Upper lobe of left lung (tissue), 6 donors: Measurements from ENCODE around the gene NR2C2. TPM values are rescaled to one million over a fixed set of nuclear protein-coding genes. Genes with fewer than 3 reads are reported as not detected.

Experiments used
- ATAC-seq, 2 donors: fragments of 200-7000 bp; cut with Tn5 transposase; one replicate each; pipeline ENCODE4 v1.9.1; 2022; ENCODE audit warnings: mild to moderate bottlenecking in 2 of 2, moderate library complexity in 2 of 2; ENCODE audit not compliant: low FRiP score in 2 of 2
- DNase-seq, 2 donors: peaks; one replicate each; pipeline ENCODE4 v3.0.0-alpha.2; 2019 to 2020
- H3K27ac ChIP-seq, 4 donors: fragments of 200-600 bp; sonication (generic); one replicate each; pipeline ENCODE4 v1.5.1; 2016 to 2019
- H3K27me3 ChIP-seq, 4 donors: fragments of 200-600 bp; sonication (generic); one replicate each; pipeline ENCODE4 v1.5.1; 2017 to 2019
- H3K36me3 ChIP-seq, 4 donors: fragments of 200-600 bp; sonication (generic); one replicate each; pipeline ENCODE4 v1.5.1; 2016 to 2019
- H3K4me1 ChIP-seq, 4 donors: fragments of 200-600 bp; sonication (generic); one replicate each; pipeline ENCODE4 v1.5.1; 2018 to 2019
- H3K4me3 ChIP-seq, 4 donors: fragments of 200-600 bp; sonication (generic); one replicate each; pipeline ENCODE4 v1.5.1; 2017 to 2019; ENCODE audit warnings: mild to moderate bottlenecking in 2 of 4, moderate library complexity in 1 of 4
- H3K9me3 ChIP-seq, 4 donors: fragments of 200-600 bp; sonication (generic); one replicate each; pipeline ENCODE4 v1.5.1; 2018 to 2019
- EP300 ChIP-seq, 4 donors: sonication (generic); formaldehyde crosslinking; IDR thresholded peaks; one replicate each; pipeline ENCODE4 v1.5.1; 2017; ENCODE audit warnings: antibody characterized with exemption in 4 of 4, control low read depth in 2 of 4
- POLR2A ChIP-seq, 4 donors: fragments of 450-650 bp; IDR thresholded peaks; one replicate each; pipeline ENCODE4 v1.5.1; 2016 to 2017; ENCODE audit warnings: antibody characterized with exemption in 4 of 4, mild to moderate bottlenecking in 2 of 4
- POLR2AphosphoS5 ChIP-seq, 2 donors: sonication (generic); formaldehyde crosslinking; IDR thresholded peaks; one replicate each; pipeline ENCODE4 v1.5.1; 2017; ENCODE audit warnings: antibody characterized with exemption in 2 of 2
- WGBS, 2 donors: methylation state at CpG; one replicate each; pipeline ENCODE4 v1.1.5; 2017 to 2018; 5-methylcytosine and 5-hydroxymethylcytosine counted together
- total RNA-seq, 6 donors: library from RNA; depleted of rRNA in 4 of 6; stranded (reverse); fragments of >200 nt in 4 of 6; gene quantifications; one replicate each; pipeline versions ENCODE4 v1.1.0 to v1.2.1, GENCODE V29; 2016 to 2021
- TF ChIP-seq, protein P1 (sequence below), 6 experiments: fragments of 450-650 bp in 4 of 6; fragments of 200-600 bp in 2 of 6; sonication (generic) in 2 of 6; IDR thresholded peaks; one replicate each; pipeline ENCODE4 v1.5.1; 2016 to 2019; ENCODE audit warnings: antibody characterized with exemption in 6 of 6
- donor health status: DM: no; HTN: no; CAD: no; lungs with moderate emphysema.
- donor health status: DM: no; HTN: yes; CAD: no; lungs with severe emphysema.

Gene NR2C2
- total RNA-seq, 6 donors from 2014 or later, result 24.9 to 54.0 (median 46.6) TPM

DNA sequence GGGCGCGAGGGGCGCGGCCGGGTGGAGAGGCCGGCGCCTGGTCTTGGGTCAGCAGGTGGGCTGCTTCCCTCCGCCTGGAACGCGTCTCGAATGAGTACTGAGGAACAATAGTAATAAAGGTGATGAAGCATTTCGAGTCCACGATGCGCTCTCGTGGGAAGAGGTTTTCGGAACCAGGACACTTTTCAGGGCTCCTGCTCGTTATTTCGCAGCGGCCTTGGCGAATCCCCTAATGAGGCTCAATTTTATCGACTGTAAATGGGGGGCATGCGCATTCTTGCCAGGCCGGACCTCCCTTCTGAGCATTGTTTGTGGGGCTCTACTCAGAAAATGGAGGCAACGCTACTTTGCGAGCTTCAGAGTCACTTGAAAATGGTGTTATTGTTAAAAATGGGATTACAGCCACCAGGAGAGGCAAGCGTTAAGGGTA is 1.2 kb downstream of the NR2C2 start:
- DNase-seq, result no peak
- Histone ChIP-seq H3K9me3 (no peaks in the 10 kb centered on the region), H3K27ac (peak overlapping the region; percentile 97 to 100 (median 99)), H3K4me3 (peak overlapping the region; percentile 27 to 98 (median 88)), H3K4me1 (peaks cover 32 to 48% (median 38%) of the 10 kb centered on the region in 4 donors), H3K36me3 (peaks cover 5 to 24% (median 11%) of the 10 kb centered on the region in 4 donors), H3K27me3 (no peaks in the 10 kb centered on the region)
- 2 to 3% methylated on average over 5 to 19 of the region's 26 CpGs for WGBS, 2 donors
- TF ChIP-seq POLR2A (IDR thresholded peaks at IDR 0.05) (peak in 2 of 4 donors; percentile 26), POLR2AphosphoS5 (IDR thresholded peaks at IDR 0.05) (peak; percentile 39 to 50), EP300 (IDR thresholded peaks at IDR 0.05) (no peak)
- TF ChIP-seq, protein P1, sequence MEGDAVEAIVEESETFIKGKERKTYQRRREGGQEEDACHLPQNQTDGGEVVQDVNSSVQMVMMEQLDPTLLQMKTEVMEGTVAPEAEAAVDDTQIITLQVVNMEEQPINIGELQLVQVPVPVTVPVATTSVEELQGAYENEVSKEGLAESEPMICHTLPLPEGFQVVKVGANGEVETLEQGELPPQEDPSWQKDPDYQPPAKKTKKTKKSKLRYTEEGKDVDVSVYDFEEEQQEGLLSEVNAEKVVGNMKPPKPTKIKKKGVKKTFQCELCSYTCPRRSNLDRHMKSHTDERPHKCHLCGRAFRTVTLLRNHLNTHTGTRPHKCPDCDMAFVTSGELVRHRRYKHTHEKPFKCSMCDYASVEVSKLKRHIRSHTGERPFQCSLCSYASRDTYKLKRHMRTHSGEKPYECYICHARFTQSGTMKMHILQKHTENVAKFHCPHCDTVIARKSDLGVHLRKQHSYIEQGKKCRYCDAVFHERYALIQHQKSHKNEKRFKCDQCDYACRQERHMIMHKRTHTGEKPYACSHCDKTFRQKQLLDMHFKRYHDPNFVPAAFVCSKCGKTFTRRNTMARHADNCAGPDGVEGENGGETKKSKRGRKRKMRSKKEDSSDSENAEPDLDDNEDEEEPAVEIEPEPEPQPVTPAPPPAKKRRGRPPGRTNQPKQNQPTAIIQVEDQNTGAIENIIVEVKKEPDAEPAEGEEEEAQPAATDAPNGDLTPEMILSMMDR (IDR thresholded peaks at IDR 0.05), result no peak
- ATAC-seq, result no peak

DNA sequence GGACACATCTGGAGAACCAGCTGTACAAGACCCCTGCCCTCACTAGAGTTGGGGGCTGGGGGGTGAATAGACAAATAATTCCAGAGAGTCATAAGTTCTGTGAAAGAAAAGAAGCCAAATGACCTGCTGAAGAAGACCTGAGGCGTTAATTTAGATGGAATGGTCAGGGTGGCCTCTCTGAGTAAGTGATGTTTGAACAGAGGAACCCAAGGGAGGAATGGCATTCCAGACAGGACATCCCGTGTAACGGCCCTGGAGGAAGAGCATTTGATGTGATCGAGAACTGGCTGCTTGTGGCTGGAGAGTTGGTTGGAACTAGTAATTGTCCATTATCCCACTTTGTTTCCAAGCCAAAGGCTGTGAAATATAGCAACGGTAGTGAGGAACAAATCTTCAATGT is 1.7 kb downstream of the NR2C2 start:
- 31 to 35% methylated on average over 5 of the region's 5 CpGs for WGBS, 2 donors
- Histone ChIP-seq H3K4me1 (peaks cover 32 to 48% (median 35%) of the 10 kb centered on the region in 4 donors), H3K27ac (peak overlapping the region; percentile 97 to 100 (median 99)), H3K36me3 (peaks cover 4 to 19% (median 11%) of the 10 kb centered on the region in 4 donors), H3K4me3 (peak overlapping the region in 3 of 4 donors; percentile 85 to 98 (median 92)), H3K9me3 (no peaks in the 10 kb centered on the region), H3K27me3 (no peaks in the 10 kb centered on the region)
- ATAC-seq, result no peak
- TF ChIP-seq EP300 (IDR thresholded peaks at IDR 0.05) (no peak), POLR2A (IDR thresholded peaks at IDR 0.05) (no peak), POLR2AphosphoS5 (IDR thresholded peaks at IDR 0.05) (no peak)
- TF ChIP-seq, protein P1 (IDR thresholded peaks at IDR 0.05), result no peak
- DNase-seq, result no peak

DNA sequence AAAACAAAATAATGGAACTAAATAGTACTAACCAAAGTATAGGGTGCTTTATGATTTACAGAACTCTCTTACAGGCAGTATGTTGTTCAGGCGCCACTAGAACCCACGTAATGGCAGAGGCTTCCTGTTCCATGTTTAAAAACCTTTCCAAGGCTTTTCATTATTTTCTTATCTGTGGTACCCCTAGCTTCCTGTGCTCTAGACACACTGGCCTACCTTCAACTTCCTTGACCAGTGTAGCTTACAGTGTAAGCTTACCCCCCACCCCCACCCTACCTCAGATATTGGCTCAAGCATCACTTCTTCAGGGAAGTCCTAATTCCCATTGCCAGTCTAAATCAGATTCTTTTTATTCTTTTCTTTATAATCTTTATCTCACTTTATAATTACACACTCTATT is 2.9 kb downstream of the NR2C2 start:
- peak overlapping the region in 2 of 4 donors; percentile 99 to 100 for H3K27ac ChIP-seq
- no peak for ATAC-seq
- WGBS, 2 donors, result 65 to 74% methylated on average over 2 of the region's 2 CpGs
- peaks cover 0 to 7% (median 3%) of the 10 kb centered on the region in 4 donors for H3K36me3 ChIP-seq
- no peaks in the 10 kb centered on the region for H3K9me3 ChIP-seq
- H3K4me1 ChIP-seq, result peaks cover 32 to 48% (median 32%) of the 10 kb centered on the region in 4 donors
- TF ChIP-seq, protein P1 (IDR thresholded peaks at IDR 0.05), result no peak
- peak in 1 of 2 donors; percentile 17 for TF ChIP-seq POLR2AphosphoS5 (IDR thresholded peaks at IDR 0.05)
- no peak for TF ChIP-seq POLR2A (IDR thresholded peaks at IDR 0.05)
- TF ChIP-seq EP300 (IDR thresholded peaks at IDR 0.05), result no peak
- DNase-seq, result no peak
- H3K27me3 ChIP-seq, result no peaks in the 10 kb centered on the region
- no peak overlapping the region for H3K4me3 ChIP-seq

DNA sequence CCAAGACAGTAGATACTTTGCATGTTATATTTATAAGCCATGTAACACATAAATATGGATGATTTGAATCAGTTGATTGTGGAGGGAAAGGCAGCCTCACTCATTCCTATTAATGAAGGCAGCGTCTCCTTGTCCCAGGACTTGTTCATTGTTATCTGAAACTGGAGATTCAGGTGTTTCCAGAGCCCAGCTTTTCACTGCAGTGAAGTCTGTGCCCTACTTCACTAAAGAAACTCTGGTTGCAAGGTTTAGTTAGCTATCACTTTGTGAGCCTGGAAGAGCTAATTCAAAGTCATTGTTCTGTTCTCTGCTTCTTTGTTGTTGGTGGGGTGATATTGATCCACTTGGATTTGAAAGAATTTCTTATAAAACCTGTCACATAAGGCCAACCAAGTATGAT is 9.8 kb downstream of the NR2C2 start:
- H3K27me3 ChIP-seq, result no peaks in the 10 kb centered on the region
- H3K27ac ChIP-seq, result no peak overlapping the region
- no peaks in the 10 kb centered on the region for H3K9me3 ChIP-seq
- no peak overlapping the region for H3K4me3 ChIP-seq
- H3K36me3 ChIP-seq, result no peaks in the 10 kb centered on the region
- 89 to 95% methylated on average over 1 of the region's 1 CpG for WGBS, 2 donors
- H3K4me1 ChIP-seq, result peaks cover 8 to 30% (median 16%) of the 10 kb centered on the region in 4 donors
- TF ChIP-seq EP300 (IDR thresholded peaks at IDR 0.05), result no peak
- no peak for TF ChIP-seq POLR2AphosphoS5 (IDR thresholded peaks at IDR 0.05)
- no peak for TF ChIP-seq POLR2A (IDR thresholded peaks at IDR 0.05)
- TF ChIP-seq, protein P1 (IDR thresholded peaks at IDR 0.05), result no peak
- DNase-seq (no peak), ATAC-seq (no peak)

DNA sequence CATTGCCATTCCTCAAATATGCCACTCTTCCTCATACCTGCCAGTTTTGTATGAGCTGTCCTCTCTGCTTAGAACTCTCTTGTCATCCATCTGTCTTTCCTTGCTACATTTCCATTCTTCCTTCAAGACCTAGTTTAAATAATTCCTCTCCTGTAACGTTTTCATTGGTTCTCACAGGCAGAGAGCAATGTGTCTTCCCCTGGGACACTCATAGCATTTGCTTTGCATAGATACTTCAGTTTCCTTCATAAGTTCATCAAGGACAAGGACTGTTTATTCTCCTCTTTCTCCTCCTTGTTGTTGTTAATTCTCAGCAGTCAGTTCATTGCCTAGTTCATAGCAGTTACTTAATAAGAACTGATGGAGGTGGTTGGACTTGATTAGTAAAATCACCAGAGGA is 10.5 kb downstream of the NR2C2 start:
- Histone ChIP-seq H3K4me1 (peaks cover 8 to 28% (median 16%) of the 10 kb centered on the region in 4 donors), H3K36me3 (no peaks in the 10 kb centered on the region), H3K4me3 (no peak overlapping the region), H3K27me3 (no peaks in the 10 kb centered on the region), H3K27ac (no peak overlapping the region), H3K9me3 (no peaks in the 10 kb centered on the region)
- DNase-seq (no peak), ATAC-seq (no peak)
- no peak for TF ChIP-seq POLR2AphosphoS5 (IDR thresholded peaks at IDR 0.05)
- no peak for TF ChIP-seq EP300 (IDR thresholded peaks at IDR 0.05)
- TF ChIP-seq POLR2A (IDR thresholded peaks at IDR 0.05), result no peak
- TF ChIP-seq, protein P1 (IDR thresholded peaks at IDR 0.05), result no peak
- WGBS, 2 donors, result 30 to 33% methylated on average over 1 of the region's 1 CpG
